CD4-positive, alpha-beta memory T cell (primary cell): Measurements from ENCODE around the gene EPHA6. TPM values are rescaled to one million over a fixed set of nuclear protein-coding genes. Genes with fewer than 3 reads are reported as not detected.

Experiments used
- CTCF ChIA-PET: fragments of 350-600 bp; sonication (Branson Sonifier 250); formaldehyde crosslinking; loops from one replicate; lab custom pipeline; 2021; ENCODE audit warnings: inconsistent platforms; ENCODE audit not compliant: partially characterized antibody; lab: Charles Lee
- POLR2A ChIA-PET: fragments of 350-600 bp; sonication (Branson Sonifier 250); formaldehyde crosslinking; loops from one replicate; lab custom pipeline; 2021; ENCODE audit not compliant: partially characterized antibody; lab: Charles Lee
- DNase-seq, 5 donors: peaks; one replicate each; pipeline versions ENCODE4 v3.0.0 to v3.0.0-alpha.2; 2020 to 2022; ENCODE audit warnings: mixed read lengths in 1 of 5
- H3K27ac ChIP-seq: one replicate; pipeline ENCODE4 v1.7.0; 2013; ENCODE audit warnings: low read depth, low read length
- H3K27me3 ChIP-seq: 2 replicates; pipeline ENCODE4 v1.7.0; 2013; ENCODE audit warnings: mild to moderate bottlenecking, low read length, moderate library complexity; ENCODE audit not compliant: insufficient read depth
- H3K36me3 ChIP-seq: 2 replicates; pipeline ENCODE4 v1.7.0; 2013; ENCODE audit warnings: mild to moderate bottlenecking, low read length, moderate library complexity; ENCODE audit not compliant: insufficient read depth
- H3K4me1 ChIP-seq: 2 replicates; pipeline ENCODE4 v1.7.0; 2013; ENCODE audit warnings: mild to moderate bottlenecking, low read length, moderate library complexity; ENCODE audit not compliant: insufficient read depth
- H3K4me3 ChIP-seq, 2 donors: one replicate each; pipeline ENCODE4 v1.7.0; 2013; ENCODE audit warnings: low read length in 2 of 2, mild to moderate bottlenecking in 1 of 2
- H3K9me3 ChIP-seq, 2 donors: one replicate each; pipeline ENCODE4 v1.7.0; 2013; ENCODE audit warnings: low read length in 2 of 2, control low read depth in 1 of 2; ENCODE audit not compliant: control insufficient read depth in 1 of 2
- H3K27ac Mint-ChIP-seq, 7 donors: one replicate each; pipeline ENCODE4 v1.8.0; 2020 to 2021; ENCODE audit warnings: mixed read lengths in 7 of 7, mild to moderate bottlenecking in 6 of 7, inconsistent platforms in 3 of 7, moderate library complexity in 3 of 7
- H3K27me3 Mint-ChIP-seq, 2 donors: one replicate each; pipeline ENCODE4 v1.8.0; 2020 to 2021; ENCODE audit warnings: mixed read lengths in 2 of 2
- H3K36me3 Mint-ChIP-seq, 2 donors: one replicate each; pipeline ENCODE4 v1.8.0; 2020 to 2021; ENCODE audit warnings: mixed read lengths in 2 of 2, inconsistent platforms in 1 of 2, mild to moderate bottlenecking in 1 of 2
- H3K4me1 Mint-ChIP-seq, 4 donors: one replicate each; pipeline ENCODE4 v1.8.0; 2020 to 2021; ENCODE audit warnings: mixed read lengths in 4 of 4, mild to moderate bottlenecking in 1 of 4
- H3K4me3 Mint-ChIP-seq, 8 donors: one replicate each; pipeline ENCODE4 v1.8.0; 2020 to 2021; ENCODE audit warnings: mixed read lengths in 8 of 8, mild to moderate bottlenecking in 7 of 8, moderate library complexity in 6 of 8, inconsistent platforms in 3 of 8
- H3K9me3 Mint-ChIP-seq, 8 donors: one replicate each; pipeline ENCODE4 v1.8.0; 2020 to 2021; ENCODE audit warnings: mixed read lengths in 8 of 8, mild to moderate bottlenecking in 5 of 8, inconsistent platforms in 3 of 8, moderate library complexity in 1 of 8
- intact Hi-C: fragments of 100-400 bp; cut with micrococcal nuclease; formaldehyde crosslinking; loops from one replicate; pipeline ENCODE4 v1.15.1; 2023
- polyA plus RNA-seq, 2 donors: library from polyadenylated mRNA; unstranded; fragments of 300-500 nt; fragmentation: Illumina TruSeq; gene quantifications; one replicate each; pipeline ENCODE4 v1.2.3, GENCODE V29; 2021
- total RNA-seq, 2 experiments: library from RNA; stranded (reverse); gene quantifications; one replicate each; pipeline ENCODE4 v1.2.3, GENCODE V29; 2021

The EPHA6 gene
- total and polyA plus RNA-seq, 4 experiments from 2014 or later, result not detected

GRCh38 chr3:97389936-97390335, 575.5 kb downstream of the EPHA6 start:
- Histone ChIP-seq H3K9me3 (no peaks in the 10 kb centered on the region), H3K4me3 (no peak overlapping the region), H3K27ac (no peak overlapping the region), H3K36me3 (no peaks in the 10 kb centered on the region), H3K4me1 (no peaks in the 10 kb centered on the region), H3K27me3 (no peaks in the 10 kb centered on the region)
- no peaks in the 10 kb centered on the region for H3K27me3 Mint-ChIP-seq
- no peak overlapping the region for H3K4me3 Mint-ChIP-seq
- intact Hi-C loops, result no loop called here
- H3K36me3 Mint-ChIP-seq, result no peaks in the 10 kb centered on the region
- ChIA-PET CTCF (no interaction called here), POLR2A (no interaction called here)
- peaks cover 4 to 30% (median 9%) of the 10 kb centered on the region in 8 donors for H3K9me3 Mint-ChIP-seq
- H3K4me1 Mint-ChIP-seq, result no peaks in the 10 kb centered on the region
- DNase-seq, result no peak
- no peak overlapping the region for H3K27ac Mint-ChIP-seq

- no peaks in the 10 kb centered on the region for H3K9me3 ChIP-seq
- Mint-ChIP-seq H3K9me3 (peaks cover 4 to 22% (median 7%) of the 10 kb centered on the region in 8 donors), H3K27me3 (no peaks in the 10 kb centered on the region), H3K4me3 (no peak overlapping the region), H3K36me3 (no peaks in the 10 kb centered on the region), H3K27ac (no peak overlapping the region), H3K4me1 (no peaks in the 10 kb centered on the region)
- intact Hi-C loops, result no loop called here
- no peaks in the 10 kb centered on the region for H3K27me3 ChIP-seq
- H3K27ac ChIP-seq, result no peak overlapping the region
- CTCF ChIA-PET, result no interaction called here
- DNase-seq, result no peak
- H3K4me1 ChIP-seq, result no peaks in the 10 kb centered on the region
- no peaks in the 10 kb centered on the region for H3K36me3 ChIP-seq
- no peak overlapping the region for H3K4me3 ChIP-seq
- POLR2A ChIA-PET, result no interaction called here
These were observed 576.8 kb downstream of the EPHA6 start for GRCh38 chr3:97391167-97391566.

- Histone ChIP-seq H3K9me3 (no peaks in the 10 kb centered on the region), H3K27me3 (no peaks in the 10 kb centered on the region), H3K36me3 (no peaks in the 10 kb centered on the region), H3K4me3 (no peak overlapping the region), H3K4me1 (no peaks in the 10 kb centered on the region), H3K27ac (no peak overlapping the region)
- ChIA-PET POLR2A (no interaction called here), CTCF (no interaction called here)
- H3K27ac Mint-ChIP-seq, result no peak overlapping the region
- no peaks in the 10 kb centered on the region for H3K4me1 Mint-ChIP-seq
- H3K36me3 Mint-ChIP-seq, result no peaks in the 10 kb centered on the region
- H3K9me3 Mint-ChIP-seq, result peaks cover 0 to 3% (median 0%) of the 10 kb centered on the region in 8 donors
- no peaks in the 10 kb centered on the region for H3K27me3 Mint-ChIP-seq
- no peak overlapping the region for H3K4me3 Mint-ChIP-seq
- no peak for DNase-seq
- intact Hi-C loops, result no loop called here
These were observed 595.2 kb downstream of the EPHA6 start for GRCh38 chr3:97409612-97410011.

DNA sequence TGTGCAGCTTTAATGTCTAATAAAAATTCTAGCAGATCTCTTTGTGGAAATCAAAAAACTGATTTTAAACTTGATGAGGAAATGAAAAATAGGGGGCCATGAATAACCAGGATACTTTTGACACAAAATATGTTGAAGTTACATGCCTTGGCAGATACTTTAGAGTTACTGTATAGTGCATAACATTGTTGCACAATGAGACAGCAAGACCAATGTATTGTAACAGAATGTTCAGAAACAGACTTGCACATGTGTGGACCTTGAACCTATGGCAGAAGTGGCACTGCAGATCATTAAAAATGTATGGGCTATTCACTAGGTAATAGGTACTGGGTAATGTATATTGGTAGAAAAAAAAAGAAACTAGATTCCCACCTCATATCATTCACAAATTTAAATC, 607.2 kb downstream of the EPHA6 start:
- ChIA-PET CTCF (no interaction called here), POLR2A (no interaction called here)
- Histone ChIP-seq H3K36me3 (no peaks in the 10 kb centered on the region), H3K4me1 (no peaks in the 10 kb centered on the region), H3K4me3 (no peak overlapping the region), H3K27me3 (no peaks in the 10 kb centered on the region), H3K9me3 (no peaks in the 10 kb centered on the region), H3K27ac (no peak overlapping the region)
- Mint-ChIP-seq H3K27me3 (no peaks in the 10 kb centered on the region), H3K4me3 (no peak overlapping the region), H3K9me3 (peaks cover 0 to 12% (median 7%) of the 10 kb centered on the region in 8 donors), H3K27ac (no peak overlapping the region), H3K36me3 (no peaks in the 10 kb centered on the region), H3K4me1 (no peaks in the 10 kb centered on the region)
- intact Hi-C loops, result no loop called here
- DNase-seq, result no peak

DNA sequence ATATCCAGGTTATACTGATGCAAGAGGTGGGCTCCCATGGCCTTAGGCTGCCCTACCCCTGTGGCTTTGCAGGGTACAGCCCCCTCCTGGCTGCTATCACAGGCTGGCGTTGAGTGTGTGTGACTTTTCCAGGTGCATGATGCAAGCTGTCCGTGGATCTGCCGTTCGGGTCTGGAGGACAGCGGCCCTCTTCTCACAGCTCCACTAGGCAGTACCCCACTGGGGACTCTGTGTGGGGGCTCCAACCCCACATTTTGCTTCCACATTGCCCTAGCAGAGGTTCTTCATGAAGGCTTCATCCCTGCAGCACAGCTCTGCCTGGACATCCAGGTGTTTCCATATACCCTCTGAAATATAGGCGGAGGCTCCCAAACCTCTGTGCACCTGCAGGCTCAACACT, 610.6 kb downstream of the EPHA6 start:
- no peak overlapping the region for H3K27ac ChIP-seq
- no peak overlapping the region for H3K4me3 ChIP-seq
- no peaks in the 10 kb centered on the region for H3K9me3 ChIP-seq
- Mint-ChIP-seq H3K36me3 (no peaks in the 10 kb centered on the region), H3K9me3 (peaks cover 0 to 14% (median 6%) of the 10 kb centered on the region in 8 donors), H3K27ac (no peak overlapping the region), H3K27me3 (no peaks in the 10 kb centered on the region), H3K4me3 (no peak overlapping the region), H3K4me1 (no peaks in the 10 kb centered on the region)
- H3K27me3 ChIP-seq, result no peaks in the 10 kb centered on the region
- H3K36me3 ChIP-seq, result no peaks in the 10 kb centered on the region
- ChIA-PET CTCF (no interaction called here), POLR2A (no interaction called here)
- DNase-seq, result no peak
- H3K4me1 ChIP-seq, result no peaks in the 10 kb centered on the region
- intact Hi-C loops, result no loop called here

DNA sequence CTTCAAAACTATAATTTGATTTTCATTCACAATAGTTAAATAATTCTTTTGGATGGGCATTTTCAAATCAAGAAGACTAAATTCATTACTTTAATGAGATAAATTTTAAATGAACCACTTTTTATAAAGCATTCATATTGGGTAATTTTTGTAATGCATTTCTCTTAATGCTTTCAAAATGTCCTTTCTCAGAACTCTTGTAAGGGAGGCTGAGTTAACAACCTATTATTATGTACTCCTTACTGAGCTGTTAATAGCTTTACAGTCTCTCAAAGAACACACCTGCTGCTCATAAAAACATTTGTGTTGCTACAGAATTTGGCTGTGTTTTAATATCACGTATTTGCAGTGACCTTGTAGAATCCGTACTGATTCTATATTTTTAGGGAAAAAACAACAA, 616.2 kb downstream of the EPHA6 start:
- Histone ChIP-seq H3K9me3 (no peaks in the 10 kb centered on the region), H3K4me3 (no peak overlapping the region), H3K4me1 (no peaks in the 10 kb centered on the region), H3K36me3 (no peaks in the 10 kb centered on the region), H3K27ac (no peak overlapping the region), H3K27me3 (no peaks in the 10 kb centered on the region)
- intact Hi-C loops, result no loop called here
- Mint-ChIP-seq H3K36me3 (no peaks in the 10 kb centered on the region), H3K9me3 (peaks cover 0 to 9% (median under 1%) of the 10 kb centered on the region in 8 donors), H3K4me3 (no peak overlapping the region), H3K27me3 (no peaks in the 10 kb centered on the region), H3K4me1 (no peaks in the 10 kb centered on the region), H3K27ac (no peak overlapping the region)
- ChIA-PET POLR2A (no interaction called here), CTCF (no interaction called here)
- DNase-seq, result no peak

DNA sequence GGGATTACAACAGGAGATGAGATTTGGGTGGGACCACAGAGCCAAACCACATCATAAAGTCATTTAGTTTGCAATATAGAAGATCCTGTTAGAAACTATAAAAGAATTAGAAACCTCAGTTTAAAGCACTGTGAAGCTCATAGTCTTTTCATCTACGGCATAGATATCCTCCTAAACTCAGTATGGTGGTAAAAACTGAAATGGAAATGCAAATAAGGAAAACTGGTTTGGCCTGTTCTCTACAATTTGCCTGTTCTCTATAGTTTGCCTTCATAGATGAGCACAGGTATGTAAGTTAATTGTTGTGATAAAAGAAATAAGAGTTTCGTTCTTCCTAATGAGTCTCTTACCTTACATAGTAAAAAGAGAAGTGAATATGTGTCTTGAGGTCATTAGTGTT, 618.5 kb downstream of the EPHA6 start:
- intact Hi-C loops, result no loop called here
- H3K4me1 ChIP-seq, result no peaks in the 10 kb centered on the region
- no peaks in the 10 kb centered on the region for H3K27me3 ChIP-seq
- no peak overlapping the region for H3K27ac ChIP-seq
- no peak overlapping the region for H3K4me3 Mint-ChIP-seq
- no peak overlapping the region for H3K27ac Mint-ChIP-seq
- no peak overlapping the region for H3K4me3 ChIP-seq
- no peaks in the 10 kb centered on the region for H3K27me3 Mint-ChIP-seq
- ChIA-PET CTCF (no interaction called here), POLR2A (no interaction called here)
- H3K9me3 ChIP-seq, result no peaks in the 10 kb centered on the region
- H3K9me3 Mint-ChIP-seq, result peaks cover 0 to 2% (median 0%) of the 10 kb centered on the region in 8 donors
- DNase-seq, result no peak
- no peaks in the 10 kb centered on the region for H3K36me3 Mint-ChIP-seq
- H3K4me1 Mint-ChIP-seq, result no peaks in the 10 kb centered on the region
- H3K36me3 ChIP-seq, result no peaks in the 10 kb centered on the region

DNA sequence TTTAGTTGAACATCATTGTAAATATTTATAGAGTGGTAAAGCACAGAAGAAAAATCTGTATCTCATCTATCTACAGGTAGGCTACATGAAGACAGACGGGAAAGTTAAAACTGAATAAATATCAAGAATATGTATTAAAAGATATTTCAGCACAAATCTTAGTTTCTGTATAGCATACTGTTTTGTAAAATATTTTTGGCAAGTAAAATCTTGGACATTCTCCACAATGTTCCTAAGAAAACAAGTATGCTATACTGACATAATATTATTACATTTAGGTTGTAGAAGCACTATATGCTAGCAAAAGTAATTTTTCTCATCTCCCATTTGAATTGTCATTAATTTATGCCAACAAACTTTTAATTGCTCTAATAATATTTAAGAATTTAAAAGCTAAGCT, 623.7 kb downstream of the EPHA6 start:
- Histone ChIP-seq H3K9me3 (no peaks in the 10 kb centered on the region), H3K27ac (no peak overlapping the region), H3K4me1 (no peaks in the 10 kb centered on the region), H3K27me3 (no peaks in the 10 kb centered on the region), H3K36me3 (no peaks in the 10 kb centered on the region), H3K4me3 (no peak overlapping the region)
- Mint-ChIP-seq H3K36me3 (no peaks in the 10 kb centered on the region), H3K4me3 (no peak overlapping the region), H3K27ac (no peak overlapping the region), H3K4me1 (no peaks in the 10 kb centered on the region), H3K9me3 (peaks cover 0 to 2% (median 0%) of the 10 kb centered on the region in 8 donors), H3K27me3 (no peaks in the 10 kb centered on the region)
- intact Hi-C loops, result no loop called here
- CTCF ChIA-PET, result no interaction called here
- no peak for DNase-seq
- POLR2A ChIA-PET, result no interaction called here
